Motor neuron (in vitro differentiated cells): ENCODE data around the gene EFHC2. TPM values are rescaled to one million over a fixed set of nuclear protein-coding genes. Genes with fewer than 3 reads are reported as not detected.
"Not testable (repeated sequence)": the region's sequence is repeated elsewhere in the genome, so short reads cannot be mapped to it uniquely, and the experiment has no call there.

ENCODE experiments used
- ATAC-seq, 8 experiments: fragments of 200-7000 bp; cut with Tn5 transposase; replicated peaks in 6 of 8; 2 replicates each; pipeline ENCODE4 v1.8.0; 2021; ENCODE audit warnings: mild to moderate bottlenecking in 8 of 8, moderate library complexity in 8 of 8
- H3K27ac ChIP-seq, 2 donors: fragments of 250-450 bp; sonication (Bioruptor Pico); 2 replicates each; pipeline ENCODE4 v1.9.0; 2021; ENCODE audit warnings: antibody characterized with exemption in 2 of 2, mild to moderate bottlenecking in 2 of 2, moderate library complexity in 1 of 2
- H3K4me1 ChIP-seq, 2 donors: fragments of 250-450 bp; sonication (Bioruptor Pico); replicated peaks in 1 of 2; 2 replicates each; pipeline ENCODE4 v1.6.1; 2021; ENCODE audit warnings: antibody characterized with exemption in 2 of 2, mild to moderate bottlenecking in 2 of 2, moderate library complexity in 1 of 2
- H3K4me3 ChIP-seq, 5 donors: fragments of 250-450 bp; sonication (Bioruptor Pico); 2 replicates each; pipeline ENCODE4 v1.9.0; 2021; ENCODE audit warnings: antibody characterized with exemption in 5 of 5, mild to moderate bottlenecking in 5 of 5, moderate library complexity in 4 of 5
- WGBS, 10 experiments: fragments of 450-650 bp; shearing (Covaris generic); methylation state at CpG; one replicate each; pipeline ENCODE4 v1.0.0; 2022; 5-methylcytosine and 5-hydroxymethylcytosine counted together
- in situ Hi-C, 9 experiments: fragments of 400-800 bp; cut with MboI; loops; one replicate each; pipeline ENCODE4 v1.15.0; 2021; ENCODE audit warnings: low sequenced_read_pairs in 9 of 9, low pct_unique_long_range_greater_than_20kb in 2 of 9; ENCODE audit not compliant: unreplicated experiment in 9 of 9
- total RNA-seq, 8 experiments: library from RNA; unstranded; fragments of 300-600 nt; gene quantifications; 2 replicates each; pipeline versions ENCODE4 v1.2.3 to v1.2.4, GENCODE V29; 2022

The EFHC2 gene
- total RNA-seq, 8 experiments from 2014 or later, result 0.41 to 14.3 (median 0.92) TPM; not detected in 1

- Histone ChIP-seq H3K27ac (no peak overlapping the region), H3K4me3 (no peak overlapping the region), H3K4me1 (no peaks in the 10 kb centered on the region)
- in situ Hi-C loops, result loop anchor here in 1 of 9 experiments (25.0 kb wide), 1 partner anchor 129 kb away; no protein-coding TSS in a partner anchor
- 41 to 100% (median 75%) methylated on average over 1 to 2 of the region's 3 CpGs; no CpG with 5 or more reads in 6 of the 10 experiments for WGBS, 10 experiments
- no peak for ATAC-seq
Observed at GRCh38 chrX:44216171-44216570, 127.3 kb downstream of the EFHC2 start.

- no peak overlapping the region for H3K27ac ChIP-seq
- no peak for ATAC-seq
- in situ Hi-C loops, result loop anchor here in 1 of 9 experiments (25.0 kb wide), 1 partner anchor 116 kb away; no protein-coding TSS in a partner anchor
- H3K4me3 ChIP-seq, result no peak overlapping the region
- no peaks in the 10 kb centered on the region for H3K4me1 ChIP-seq
- 20 to 86% methylated on average over 1 of the region's 1 CpG; no CpG with 5 or more reads in 8 of the 10 experiments for WGBS, 10 experiments
Observed at GRCh38 chrX:44203791-44204190, 139.7 kb downstream of the EFHC2 start.

GRCh38 chrX:44202596-44202995, 140.9 kb downstream of the EFHC2 start:
- in situ Hi-C loops, result loop anchor here in 1 of 9 experiments (25.0 kb wide), 1 partner anchor 115 kb away; no protein-coding TSS in a partner anchor
- WGBS, 10 experiments, result no CpG with 5 or more reads among the region's 2 CpGs
- no peak for ATAC-seq
- Histone ChIP-seq H3K4me3 (no peak overlapping the region), H3K27ac (no peak overlapping the region), H3K4me1 (no peaks in the 10 kb centered on the region)

- H3K4me1 ChIP-seq, result no peaks in the 10 kb centered on the region
- in situ Hi-C loops, result no loop called here
- no peak overlapping the region for H3K4me3 ChIP-seq
- no peak overlapping the region for H3K27ac ChIP-seq
- WGBS, 10 experiments, result 81 to 100% methylated on average over 1 to 2 of the region's 2 CpGs; no CpG with 5 or more reads in 8 of the 10 experiments
- ATAC-seq, result no peak
Observed at GRCh38 chrX:44189116-44189515, 154.4 kb downstream of the EFHC2 start.

- 25 to 83% (median 56%) methylated on average over 1 to 2 of the region's 5 CpGs; no CpG with 5 or more reads in 7 of the 10 experiments for WGBS, 10 experiments
- H3K4me1 ChIP-seq, in situ Hi-C loops, H3K4me3 ChIP-seq, ATAC-seq, H3K27ac ChIP-seq: not testable (repeated sequence)
Observed at GRCh38 chrX:44187915-44188314, 155.6 kb downstream of the EFHC2 start.

- ATAC-seq, result no peak
- Histone ChIP-seq H3K27ac (no peak overlapping the region), H3K4me1 (no peaks in the 10 kb centered on the region), H3K4me3 (no peak overlapping the region)
- in situ Hi-C loops, result no loop called here
- 48 to 90% (median 60%) methylated on average over 2 of the region's 2 CpGs; no CpG with 5 or more reads in 7 of the 10 experiments for WGBS, 10 experiments
Observed at GRCh38 chrX:44183329-44183728, 160.1 kb downstream of the EFHC2 start.

GRCh38 chrX:44178274-44179053, 165.0 kb downstream of the EFHC2 start:
- Histone ChIP-seq H3K4me3 (no peak overlapping the region), H3K4me1 (no peaks in the 10 kb centered on the region), H3K27ac (no peak overlapping the region)
- WGBS, 10 experiments, result 68 to 100% (median 89%) methylated on average over 1 to 6 of the region's 6 CpGs; no CpG with 5 or more reads in 3 of the 10 experiments
- no peak for ATAC-seq
- in situ Hi-C loops, result no loop called here

- in situ Hi-C loops, result no loop called here
- 20 to 100% (median 50%) methylated on average over 1 to 2 of the region's 2 CpGs; no CpG with 5 or more reads in 5 of the 10 experiments for WGBS, 10 experiments
- Histone ChIP-seq H3K4me1 (peaks cover 3 to 7% of the 10 kb centered on the region in 2 donors), H3K4me3 (no peak overlapping the region), H3K27ac (no peak overlapping the region)
- ATAC-seq, result no peak
Observed at GRCh38 chrX:44175455-44175854, 168.0 kb downstream of the EFHC2 start.

GRCh38 chrX:44174061-44174460, 169.4 kb downstream of the EFHC2 start:
- no peak overlapping the region for H3K4me3 ChIP-seq
- in situ Hi-C loops, result no loop called here
- WGBS, 10 experiments, result 56 to 100% (median 66%) methylated on average over 2 of the region's 3 CpGs; no CpG with 5 or more reads in 6 of the 10 experiments
- no peak overlapping the region for H3K27ac ChIP-seq
- ATAC-seq, result no peak
- peaks cover 3 to 7% of the 10 kb centered on the region in 2 donors for H3K4me1 ChIP-seq

GRCh38 chrX:44173219-44173618, 170.3 kb downstream of the EFHC2 start:
- Histone ChIP-seq H3K4me3 (no peak overlapping the region), H3K4me1 (peaks cover 3 to 7% of the 10 kb centered on the region in 2 donors), H3K27ac (no peak overlapping the region)
- in situ Hi-C loops, result no loop called here
- ATAC-seq, result peak in 5 of 8 experiments; percentile 10 to 73 (median 63)
- WGBS, 10 experiments, result 0 to 40% (median 17%) methylated on average over 1 to 2 of the region's 3 CpGs; no CpG with 5 or more reads in 7 of the 10 experiments

- no peak for ATAC-seq
- 0 to 100% (median 50%) methylated on average over 1 of the region's 1 CpG; no CpG with 5 or more reads in 7 of the 10 experiments for WGBS, 10 experiments
- no peaks in the 10 kb centered on the region for H3K4me1 ChIP-seq
- H3K27ac ChIP-seq, result no peak overlapping the region
- no peak overlapping the region for H3K4me3 ChIP-seq
- in situ Hi-C loops, result no loop called here
Observed at GRCh38 chrX:44167116-44167515, 176.4 kb downstream of the EFHC2 start.

- Histone ChIP-seq H3K27ac (no peak overlapping the region), H3K4me3 (no peak overlapping the region), H3K4me1 (no peaks in the 10 kb centered on the region)
- ATAC-seq, result peak in 2 of 8 experiments; percentile 16 to 78
- in situ Hi-C loops, result no loop called here
Observed at GRCh38 chrX:44162964-44163475, 180.5 kb downstream of the EFHC2 start.

- WGBS, 10 experiments, result 60% methylated on average over 1 of the region's 2 CpGs; no CpG with 5 or more reads in 9 of the 10 experiments
- no peak overlapping the region for H3K4me3 ChIP-seq
- ATAC-seq, result peak in 2 of 8 experiments; percentile 85 to 90
- peaks cover 0 to 5% of the 10 kb centered on the region in 2 donors for H3K4me1 ChIP-seq
- in situ Hi-C loops, result no loop called here
- no peak overlapping the region for H3K27ac ChIP-seq
Observed at GRCh38 chrX:44157858-44158257, 185.6 kb downstream of the EFHC2 start.
